HG03439 (cell line): ENCODE measurements around the gene DGKI.

Experiments
- ATAC-seq: cut with Tn5 transposase; IDR thresholded peaks from one replicate; pipeline ENCODE4 v1.9.1; 2021; ENCODE audit warnings: mild to moderate bottlenecking, moderate library complexity; ENCODE audit not compliant: unreplicated experiment

Gene DGKI

GRCh38 chr7:137609500-137609899, 237.3 kb downstream of the DGKI start:
- ATAC-seq, result no peak

DNA sequence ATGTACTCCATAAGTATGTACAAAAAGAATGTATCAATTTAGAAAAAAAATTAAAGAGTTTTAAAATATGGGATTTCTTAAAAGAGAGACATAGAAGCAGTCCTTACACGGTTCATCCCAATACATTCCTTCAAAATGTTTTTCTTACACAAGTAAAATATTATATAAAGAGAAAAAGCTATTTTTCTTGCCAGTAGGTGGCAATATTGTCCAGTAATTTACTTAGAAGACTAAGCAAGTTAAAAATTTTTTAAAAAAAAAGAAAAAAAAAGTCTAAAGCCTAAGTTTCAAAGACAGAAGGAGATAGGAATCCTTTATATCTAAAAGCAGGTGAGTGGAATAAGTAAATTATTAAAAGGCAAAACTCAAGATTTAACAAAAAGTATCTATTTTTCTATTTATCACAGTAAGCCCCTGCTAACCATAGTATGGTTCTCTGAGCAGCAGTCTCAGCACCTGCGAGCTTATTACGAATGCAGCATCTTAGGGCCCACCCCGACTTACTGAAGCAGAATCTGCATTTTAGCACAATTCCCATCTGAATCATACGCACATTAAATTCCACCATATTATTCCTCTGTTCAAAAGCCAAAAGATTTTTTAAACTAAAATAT, 240.6 kb downstream of the DGKI start:
- ATAC-seq, result no peak

DNA sequence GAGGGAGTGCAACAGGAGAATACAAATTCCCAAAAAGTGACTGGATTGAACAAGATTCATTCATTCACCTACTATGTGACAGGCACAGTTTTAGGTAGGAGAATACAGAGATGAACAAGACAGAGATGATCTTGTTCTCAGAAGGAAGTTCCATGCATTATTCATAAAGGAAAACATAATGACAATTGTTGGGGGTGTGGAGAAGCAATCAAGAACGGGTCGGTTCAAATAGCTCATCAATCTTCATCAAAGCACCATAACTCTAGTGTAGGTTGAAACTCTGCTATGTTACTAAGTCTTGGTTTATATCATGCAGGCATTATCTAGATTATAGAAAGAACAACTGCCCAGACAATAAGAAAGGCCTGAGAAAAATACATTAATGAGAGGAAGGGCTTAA, 243.7 kb downstream of the DGKI start:
- ATAC-seq, result no peak

- no peak for ATAC-seq
Observed at GRCh38 chr7:137601642-137602041, 245.1 kb downstream of the DGKI start.

DNA sequence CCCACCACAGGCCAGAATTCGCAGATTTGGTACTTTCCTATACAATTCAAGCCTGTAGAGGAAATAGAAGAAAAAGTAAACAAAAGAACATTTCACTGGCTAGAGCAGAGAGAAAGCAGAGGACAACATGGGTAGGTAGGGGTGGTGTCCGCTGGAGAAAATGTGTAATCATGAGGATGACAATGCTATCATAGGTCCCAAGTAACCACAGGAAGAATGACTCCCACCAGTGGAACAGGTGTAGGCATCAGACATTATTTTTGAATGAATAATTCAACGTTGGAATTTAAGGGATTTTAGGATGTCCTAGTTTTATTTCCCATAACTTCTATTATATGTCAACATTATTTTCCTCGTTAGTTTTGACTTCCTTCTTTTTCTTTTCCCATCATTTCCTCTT, 248.9 kb downstream of the DGKI start:
- no peak for ATAC-seq

- ATAC-seq, result no peak
Observed at GRCh38 chr7:137593115-137593711, 253.6 kb downstream of the DGKI start.

DNA sequence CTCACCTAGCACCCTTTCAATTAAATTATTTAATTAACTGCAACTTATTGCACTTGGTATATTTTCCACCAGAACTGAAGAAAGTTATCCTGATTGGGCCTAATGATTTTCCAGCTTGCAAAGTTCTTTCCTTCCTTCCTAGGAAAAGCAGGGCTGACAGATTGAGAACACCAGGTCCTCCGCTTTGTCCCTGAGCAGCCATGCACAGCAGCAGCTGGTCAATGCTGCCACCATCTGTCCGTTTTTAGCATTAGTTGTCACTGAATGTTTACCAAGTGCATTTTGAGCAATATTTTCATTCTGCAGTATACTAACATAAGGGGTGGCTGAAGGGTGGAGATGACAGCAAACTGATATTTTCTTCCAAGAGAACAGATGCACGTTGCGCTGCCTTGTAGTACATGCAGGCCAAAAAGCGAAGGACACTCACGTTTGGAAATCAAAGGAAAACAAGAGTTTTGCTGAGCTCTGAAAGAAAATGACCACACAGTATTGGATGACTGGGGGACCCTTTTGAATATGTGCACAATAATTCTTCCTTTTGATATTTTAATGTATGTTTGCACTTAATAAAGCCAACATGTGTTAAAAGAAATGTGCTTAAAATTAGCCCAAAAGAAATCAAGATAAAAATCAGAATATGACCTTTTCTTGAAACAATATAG, 254.4 kb downstream of the DGKI start:
- peak; percentile 82 for ATAC-seq

DNA sequence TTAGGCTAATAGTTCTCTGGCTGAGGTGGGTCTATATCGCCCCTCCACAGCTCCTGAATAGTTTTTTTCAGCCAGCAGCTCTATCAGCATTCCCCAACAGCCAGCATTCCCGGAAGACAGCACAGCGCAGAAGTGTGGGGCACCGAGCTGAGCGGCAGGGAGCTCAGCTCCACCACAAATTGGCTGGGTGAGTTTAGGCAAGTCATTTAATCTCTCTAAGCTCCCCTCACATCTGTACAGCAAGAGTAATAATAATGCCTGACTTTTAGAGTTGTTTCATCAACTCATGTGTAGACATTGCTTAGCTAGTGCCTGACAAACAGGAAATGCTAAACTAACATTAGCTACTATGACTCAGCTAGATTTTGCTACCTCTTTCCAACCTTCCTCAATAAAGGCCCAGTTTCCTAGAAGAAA, 255.3 kb downstream of the DGKI start:
- no peak for ATAC-seq

DNA sequence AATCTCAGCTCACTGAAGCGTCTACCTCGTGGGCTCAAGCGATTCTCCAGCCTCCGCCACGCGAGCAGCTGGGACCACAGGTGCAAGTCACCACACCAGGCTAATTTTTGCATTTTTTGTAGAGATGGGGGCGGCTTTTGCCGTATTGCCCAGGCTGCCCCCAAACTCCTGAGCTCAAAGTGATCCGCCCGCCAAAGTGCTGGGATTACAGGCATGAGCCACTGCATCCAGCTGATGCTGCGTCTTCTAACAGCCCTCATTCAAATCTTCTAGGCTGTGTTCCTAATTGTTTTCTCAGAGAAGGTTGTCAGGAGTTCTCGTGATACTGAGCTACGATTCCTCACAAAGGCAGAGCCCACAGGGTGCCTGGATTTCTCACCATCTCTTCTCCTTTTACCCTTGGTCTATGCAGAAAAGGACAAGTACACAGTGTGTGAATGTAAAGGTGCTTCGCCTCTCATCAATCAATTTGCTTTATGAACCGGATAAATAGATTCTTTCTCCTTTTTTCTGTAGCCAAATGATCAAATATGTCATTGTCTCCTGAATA, 255.9 kb downstream of the DGKI start:
- ATAC-seq, result no peak

GRCh38 chr7:137590071-137590755, 256.6 kb downstream of the DGKI start:
- ATAC-seq, result no peak

GRCh38 chr7:137587326-137587725, 259.4 kb downstream of the DGKI start:
- ATAC-seq, result no peak

GRCh38 chr7:137585591-137585990, 261.2 kb downstream of the DGKI start:
- ATAC-seq, result no peak

- no peak for ATAC-seq
Observed at GRCh38 chr7:137583172-137583571, 263.6 kb downstream of the DGKI start.

DNA sequence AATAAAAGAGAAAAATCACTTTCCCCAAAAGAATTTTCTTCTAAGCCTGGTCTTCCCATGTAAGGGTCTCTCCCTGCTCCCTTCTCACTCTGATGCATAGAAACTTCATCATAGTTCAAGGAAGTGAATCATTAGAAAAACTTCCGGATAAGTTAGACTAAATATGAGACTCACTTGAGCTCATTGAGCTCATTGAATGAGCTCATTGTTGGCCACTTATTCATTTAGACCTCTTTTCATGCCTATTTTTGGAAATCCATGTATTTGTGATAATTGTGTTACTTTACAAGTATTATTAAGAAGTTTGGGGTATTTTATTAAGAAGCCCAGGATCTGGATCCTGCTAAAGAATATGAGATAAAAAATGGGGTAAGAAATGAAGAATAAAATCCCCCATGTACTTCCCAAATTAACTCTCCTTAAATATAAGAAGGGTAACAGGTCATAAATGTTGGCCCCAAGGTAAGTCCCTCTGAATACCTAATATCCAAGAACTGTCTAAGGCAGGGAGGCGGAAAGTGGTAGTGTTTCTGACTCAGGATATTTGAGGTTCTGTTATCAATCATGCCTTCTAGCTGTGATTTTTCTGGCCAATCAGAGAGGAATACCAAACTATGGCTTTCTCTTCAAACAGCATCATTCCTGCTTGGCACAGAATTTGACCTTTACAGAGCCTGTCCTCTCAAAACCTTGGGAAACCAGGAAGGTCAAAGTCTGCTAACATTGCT, 266.7 kb downstream of the DGKI start:
- ATAC-seq, result no peak

- no peak for ATAC-seq
Observed at GRCh38 chr7:137578541-137578940, 268.2 kb downstream of the DGKI start.

- no peak for ATAC-seq
Observed at GRCh38 chr7:137577184-137577583, 269.6 kb downstream of the DGKI start.

DNA sequence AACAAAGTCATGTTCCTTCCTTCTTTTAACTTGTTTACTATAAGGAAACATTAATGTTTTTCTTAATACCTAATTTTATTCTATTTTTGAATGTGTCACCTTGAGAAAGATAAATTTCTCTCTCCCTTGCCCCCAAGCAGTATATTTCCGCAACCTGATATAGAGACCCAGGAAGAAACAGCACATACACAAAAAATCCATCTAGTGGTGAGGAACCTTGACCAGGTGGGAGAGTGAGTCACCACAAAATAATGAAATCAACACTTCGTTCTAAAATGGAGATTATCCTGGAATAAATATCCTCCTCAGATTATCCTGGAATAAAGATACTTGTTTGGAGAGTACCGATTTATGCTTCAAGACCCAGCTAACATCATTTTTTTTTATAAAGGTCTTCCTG, 270.3 kb downstream of the DGKI start:
- ATAC-seq, result no peak

DNA sequence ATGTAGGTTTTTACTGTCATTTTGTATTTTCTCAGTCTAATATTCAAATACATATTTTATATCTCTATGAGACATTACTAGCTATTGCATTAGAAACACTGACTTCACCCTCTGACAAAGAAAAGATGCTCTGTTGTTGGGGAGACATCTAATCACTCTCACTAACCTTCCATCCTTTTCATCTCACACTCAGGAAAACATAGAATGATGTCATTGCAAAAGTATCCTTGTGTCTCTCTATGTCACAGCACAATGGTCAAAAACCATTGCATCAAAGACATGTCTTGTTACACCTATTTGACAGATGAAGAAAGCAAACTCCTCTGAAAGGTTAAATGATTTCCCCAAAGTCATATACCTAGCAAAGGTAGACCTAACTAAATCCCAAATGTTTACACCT, 272.0 kb downstream of the DGKI start:
- no peak for ATAC-seq

GRCh38 chr7:137572056-137572784, 274.6 kb downstream of the DGKI start:
- no peak for ATAC-seq

- ATAC-seq, result no peak
Observed at GRCh38 chr7:137564677-137565076, 282.1 kb downstream of the DGKI start.
